NT2/D1 (cell line): Measurements from ENCODE around the gene COL23A1.

ENCODE experiments used
- DNase-seq: peaks from one replicate; pipeline ENCODE4 v3.0.0-alpha.2; 2011; ENCODE audit warnings: low read depth, low spot score
- H3K27me3 ChIP-seq: 2 replicates; pipeline ENCODE4 v1.6.0; 2011; ENCODE audit warnings: mild to moderate bottlenecking; ENCODE audit not compliant: insufficient read length, insufficient read depth
- H3K36me3 ChIP-seq: 2 replicates; pipeline ENCODE4 v1.6.1; 2011; ENCODE audit warnings: mild to moderate bottlenecking, low read length, mixed read lengths; ENCODE audit not compliant: insufficient read depth, insufficient read length
- H3K4me1 ChIP-seq: 2 replicates; pipeline ENCODE4 v1.5.1; 2011; ENCODE audit not compliant: insufficient read depth, insufficient read length
- H3K4me3 ChIP-seq: 2 replicates; pipeline ENCODE4 v1.5.1; 2011; ENCODE audit warnings: low read depth; ENCODE audit not compliant: insufficient read length
- H3K9ac ChIP-seq: 2 replicates; pipeline ENCODE4 v1.6.0; 2011; ENCODE audit warnings: low read depth; ENCODE audit not compliant: insufficient read length
- H3K9me3 ChIP-seq: 2 replicates; pipeline ENCODE4 v1.5.1; 2011; ENCODE audit warnings: mild to moderate bottlenecking, low read length; ENCODE audit not compliant: insufficient read depth
- SUZ12 ChIP-seq: IDR thresholded peaks from 2 replicates; pipeline ENCODE4 v1.6.1; 2011; ENCODE audit not compliant: insufficient read length, insufficient read depth; ENCODE audit errors: extremely low read depth
- YY1 ChIP-seq: IDR thresholded peaks from 2 replicates; pipeline ENCODE4 v1.6.1; 2011; ENCODE audit not compliant: insufficient read length, insufficient read depth
- ZNF274 ChIP-seq: IDR thresholded peaks from 2 replicates; pipeline ENCODE4 v1.6.1; 2011; ENCODE audit warnings: mild to moderate bottlenecking, low read depth, low read length

Gene COL23A1

DNA sequence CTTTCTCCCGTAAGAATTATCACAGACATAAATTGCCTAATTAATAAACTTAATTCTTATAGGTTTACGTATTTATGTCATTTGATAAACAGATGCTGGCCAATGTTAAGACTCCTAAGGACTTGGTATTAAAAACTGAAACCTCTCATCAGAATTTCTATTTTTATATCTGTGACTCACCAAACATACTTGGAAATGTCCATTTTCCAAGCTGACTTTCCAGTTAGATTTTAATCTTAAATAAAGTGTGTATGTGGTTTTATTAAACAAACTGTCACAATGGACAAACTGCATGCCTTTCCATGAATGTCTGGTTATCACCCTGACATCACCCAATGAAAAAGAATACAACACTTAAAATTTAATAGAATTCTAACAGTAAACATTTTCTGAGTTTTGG lies 12.6 kb upstream of the COL23A1 start:
- TF ChIP-seq YY1 (no peak), SUZ12 (no peak), ZNF274 (no peak)
- H3K9me3 ChIP-seq: no peaks in the 10 kb centered on the region; the same call in 1 of the 2 replicates
- DNase-seq: no peak
- H3K36me3 ChIP-seq: peaks cover 58% of the 10 kb centered on the region
- H3K27me3 ChIP-seq: no peaks in the 10 kb centered on the region
- no peak overlapping the region for H3K9ac ChIP-seq
- no peaks in the 10 kb centered on the region for H3K4me1 ChIP-seq
- H3K4me3 ChIP-seq: no peak overlapping the region

DNA sequence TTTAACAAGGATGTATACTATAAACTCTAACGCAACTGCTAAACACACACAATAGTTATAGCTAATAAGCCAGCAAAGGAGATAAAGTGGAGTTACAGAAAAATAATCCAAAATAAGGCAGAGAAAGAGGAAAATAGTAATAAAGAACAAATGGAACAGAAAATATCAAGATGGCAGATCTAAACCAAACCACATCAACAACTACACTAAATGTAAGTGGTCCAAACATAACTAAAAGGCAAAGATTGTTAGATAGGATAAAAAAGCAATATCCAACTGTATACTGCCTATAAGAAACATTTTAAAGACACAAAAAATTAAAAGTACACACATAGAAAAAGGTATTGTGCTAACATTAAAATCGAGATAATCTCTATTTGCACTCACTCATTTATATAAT lies 5.6 kb upstream of the COL23A1 start:
- H3K36me3 ChIP-seq: peaks cover 10% of the 10 kb centered on the region
- no peaks in the 10 kb centered on the region for H3K4me1 ChIP-seq
- H3K9ac ChIP-seq: no peak overlapping the region
- H3K9me3 ChIP-seq: peaks cover 21% of the 10 kb centered on the region
- no peaks in the 10 kb centered on the region for H3K27me3 ChIP-seq
- H3K4me3 ChIP-seq: no peak overlapping the region
- no peak for DNase-seq
- TF ChIP-seq ZNF274: no peak

DNA sequence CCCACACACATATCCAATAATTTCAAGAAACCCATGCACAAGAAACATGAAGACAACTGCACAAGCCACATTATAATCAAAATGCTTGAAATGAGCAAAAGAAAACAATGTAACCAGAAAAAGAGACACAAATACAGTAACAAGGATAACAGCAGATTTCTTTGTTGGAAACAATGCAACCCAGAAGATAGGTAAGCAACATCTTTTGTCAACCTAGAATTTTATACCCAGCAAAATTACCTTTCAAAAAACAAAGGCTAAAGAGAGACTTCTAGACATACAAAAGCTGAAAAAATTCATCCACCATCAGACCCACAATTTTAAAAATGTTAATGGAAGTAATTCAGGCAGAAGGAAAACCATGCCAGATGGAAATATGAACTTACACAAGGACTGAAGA lies 5.0 kb upstream of the COL23A1 start:
- Histone ChIP-seq H3K36me3 (peaks cover 9% of the 10 kb centered on the region), H3K4me3 (no peak overlapping the region), H3K4me1 (no peaks in the 10 kb centered on the region), H3K9ac (no peak overlapping the region), H3K27me3 (no peaks in the 10 kb centered on the region), H3K9me3 (peaks cover 21% of the 10 kb centered on the region)
- DNase-seq: no peak
- TF ChIP-seq ZNF274 (no peak), YY1 (no peak), SUZ12 (no peak)

DNA sequence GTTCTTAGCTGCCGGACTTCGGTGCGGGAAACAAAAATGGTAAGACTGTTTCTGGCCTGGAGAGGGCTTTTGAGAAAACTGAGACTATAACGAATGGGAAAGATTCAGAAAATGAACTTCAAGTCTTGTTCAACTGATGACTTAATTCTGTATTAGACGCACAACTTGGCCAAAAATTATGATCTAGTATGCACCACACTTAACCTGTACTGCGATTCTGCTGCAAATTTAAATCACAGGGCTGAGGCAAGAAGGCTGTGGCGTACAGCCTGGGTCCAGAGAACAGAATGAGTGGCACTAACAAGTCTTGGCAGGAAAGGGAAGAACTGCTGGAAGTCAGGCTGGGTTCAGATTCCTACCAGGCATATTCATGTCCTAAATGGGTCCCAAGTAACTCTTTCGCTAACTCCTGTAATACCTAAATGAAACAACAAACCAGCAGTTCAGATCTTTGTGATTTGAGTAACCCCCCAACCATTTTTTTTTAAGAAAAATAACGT lies 781 bp upstream of the COL23A1 start:
- Histone ChIP-seq H3K9me3 (peaks cover 14% of the 10 kb centered on the region), H3K36me3 (peaks cover 2% of the 10 kb centered on the region), H3K4me3 (no peak overlapping the region), H3K4me1 (no peaks in the 10 kb centered on the region), H3K27me3 (peaks cover 24% of the 10 kb centered on the region), H3K9ac (no peak overlapping the region)
- DNase-seq: no peak
- TF ChIP-seq YY1: no peak
- TF ChIP-seq ZNF274: no peak
- no peak for TF ChIP-seq SUZ12

- Histone ChIP-seq H3K9me3 (peaks cover 5% of the 10 kb centered on the region; the same call in 1 of the 2 replicates), H3K9ac (peak overlapping the region; percentile 79), H3K4me3 (peak overlapping the region; percentile 59), H3K4me1 (no peaks in the 10 kb centered on the region), H3K27me3 (peaks cover 24% of the 10 kb centered on the region), H3K36me3 (peaks cover 2% of the 10 kb centered on the region)
- no peak for TF ChIP-seq ZNF274
- TF ChIP-seq YY1: no peak
- TF ChIP-seq SUZ12: no peak
- peak; percentile 16 for DNase-seq
Observed at GRCh38 chr5:178589180-178590140, 733 bp downstream of the COL23A1 start.

- Histone ChIP-seq H3K4me1 (no peaks in the 10 kb centered on the region), H3K27me3 (peaks cover 24% of the 10 kb centered on the region), H3K9ac (no peak overlapping the region), H3K4me3 (peak overlapping the region; percentile 59), H3K9me3 (peaks cover 5% of the 10 kb centered on the region; the same call in 1 of the 2 replicates), H3K36me3 (no peaks in the 10 kb centered on the region)
- no peak for DNase-seq
- TF ChIP-seq ZNF274 (no peak), YY1 (no peak), SUZ12 (no peak)
Observed at GRCh38 chr5:178588769-178589168, 1.4 kb downstream of the COL23A1 start.

DNA sequence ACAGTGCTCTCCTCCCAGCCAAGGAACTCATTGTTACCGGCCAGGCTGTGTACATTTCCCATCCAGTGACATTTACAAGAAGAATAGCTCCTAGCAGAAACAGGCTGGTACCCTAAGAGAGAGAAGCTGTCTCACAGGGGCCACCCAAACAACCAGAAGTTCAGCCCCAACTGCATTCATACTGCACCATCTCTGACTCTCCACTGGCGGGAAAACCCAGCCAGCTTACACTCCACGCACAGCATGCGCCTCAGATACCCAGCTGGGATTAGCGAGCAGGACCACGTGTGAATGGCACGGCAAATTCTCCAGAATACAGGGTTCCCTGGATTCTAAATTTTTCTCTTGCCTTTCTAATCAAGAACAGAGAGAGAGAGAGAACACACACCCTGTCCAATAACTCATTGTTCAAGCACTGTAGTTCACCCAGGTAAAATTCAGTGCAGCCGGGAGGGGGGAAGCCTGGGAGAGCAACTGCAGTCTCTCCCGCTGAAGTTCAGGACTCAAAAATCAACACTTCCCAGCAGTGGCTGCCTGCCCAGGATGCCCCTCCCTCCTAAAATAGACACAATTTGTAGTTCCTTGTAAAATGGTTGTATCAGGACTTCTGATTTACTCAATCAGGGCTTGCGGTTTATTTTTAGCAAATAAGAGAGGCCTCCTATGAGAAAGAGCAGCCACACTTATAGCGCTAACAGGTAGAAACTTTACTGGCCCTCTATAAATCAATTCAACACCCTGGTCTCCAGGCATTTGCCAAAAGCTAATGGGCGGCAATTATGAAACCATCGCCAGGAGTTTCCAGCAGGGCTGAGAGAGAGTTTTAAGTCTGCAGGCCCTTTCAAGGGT lies 2.2 kb downstream of the COL23A1 start:
- no peak overlapping the region for H3K4me3 ChIP-seq

More for the DNA sequence above, 2.2 kb downstream of the COL23A1 start:
- peaks cover 5% of the 10 kb centered on the region; the same call in 1 of the 2 replicates for H3K9me3 ChIP-seq
- H3K36me3 ChIP-seq: no peaks in the 10 kb centered on the region
- no peaks in the 10 kb centered on the region for H3K4me1 ChIP-seq
- H3K9ac ChIP-seq: no peak overlapping the region
- H3K27me3 ChIP-seq: peaks cover 24% of the 10 kb centered on the region
- no peak for DNase-seq
- TF ChIP-seq SUZ12: no peak
- TF ChIP-seq YY1: no peak
- no peak for TF ChIP-seq ZNF274
